DND-41 (cell line): ENCODE results near the gene CELF1.

Experiments
- ATAC-seq: fragments of 200-7000 bp; cut with Tn5 transposase; 3 replicates; pipeline ENCODE4 v1.9.1; 2021; ENCODE audit warnings: low read depth; ENCODE audit not compliant: insufficient read depth
- DNase-seq: peaks from one replicate; pipeline ENCODE4 v3.0.0-alpha.2; 2020
- H2AFZ ChIP-seq: 2 replicates; pipeline ENCODE4 v1.6.0; 2012; ENCODE audit warnings: low read depth, low read length
- H3K27ac ChIP-seq: 2 replicates; pipeline ENCODE4 v1.5.1; 2012; ENCODE audit warnings: low read length, inconsistent platforms
- H3K27me3 ChIP-seq: fragments of 200-600 bp; sonication (generic); 2 replicates; pipeline ENCODE4 v1.6.0; 2012; ENCODE audit warnings: low read length, mild to moderate bottlenecking, inconsistent platforms; ENCODE audit not compliant: insufficient read depth, poor library complexity
- H3K36me3 ChIP-seq: 2 replicates; pipeline ENCODE4 v1.5.1; 2012; ENCODE audit warnings: low read length, inconsistent platforms; ENCODE audit not compliant: insufficient read depth
- H3K4me1 ChIP-seq: 2 replicates; pipeline ENCODE4 v1.5.1; 2012; ENCODE audit warnings: mild to moderate bottlenecking, low read length; ENCODE audit not compliant: insufficient read depth
- H3K4me2 ChIP-seq: 2 replicates; pipeline ENCODE4 v1.6.0; 2012; ENCODE audit warnings: mild to moderate bottlenecking, moderate library complexity, low read length, inconsistent platforms; ENCODE audit not compliant: insufficient read depth
- H3K4me3 ChIP-seq, 2 experiments: fragments of 200-600 bp in 1 of 2; shearing (Covaris generic) in 1 of 2; 2 replicates each; pipeline ENCODE4 v1.5.1; 2012 to 2016; ENCODE audit warnings: inconsistent platforms in 2 of 2, low read length in 2 of 2, mild to moderate bottlenecking in 2 of 2, low read depth in 1 of 2, moderate library complexity in 1 of 2
- H3K79me2 ChIP-seq: 2 replicates; pipeline ENCODE4 v1.6.0; 2012; ENCODE audit warnings: low read length, inconsistent platforms; ENCODE audit not compliant: insufficient read depth
- H3K9ac ChIP-seq: 2 replicates; pipeline ENCODE4 v1.6.0; 2012; ENCODE audit warnings: low read depth, mild to moderate bottlenecking, inconsistent platforms, low read length, moderate library complexity
- H3K9me3 ChIP-seq: 2 replicates; pipeline ENCODE4 v1.5.1; 2012; ENCODE audit warnings: low read length, moderate library complexity, mild to moderate bottlenecking, inconsistent platforms; ENCODE audit not compliant: insufficient read depth, severe bottlenecking
- H4K20me1 ChIP-seq: 2 replicates; pipeline ENCODE4 v1.6.0; 2012; ENCODE audit warnings: low read length; ENCODE audit not compliant: insufficient read depth
- CTCF ChIP-seq: IDR thresholded peaks from 2 replicates; pipeline ENCODE4 v1.5.1; 2012; ENCODE audit warnings: borderline replicate concordance, low read length, moderate library complexity, mild to moderate bottlenecking; ENCODE audit not compliant: poor library complexity, severe bottlenecking; ENCODE audit errors: extremely low read depth
- EZH2 ChIP-seq: IDR thresholded peaks from 3 replicates; pipeline ENCODE4 v1.6.1; 2012; ENCODE audit warnings: borderline replicate concordance, low read depth, mild to moderate bottlenecking, moderate library complexity, low read length, inconsistent platforms; ENCODE audit not compliant: severe bottlenecking

The CELF1 gene

GRCh38 chr11:47592970-47593369 is 40.0 kb upstream of the CELF1 start:
- no peaks in the 10 kb centered on the region for H3K4me1 ChIP-seq
- no peak overlapping the region for H3K4me3 ChIP-seq
- no peak for DNase-seq
- H3K36me3 ChIP-seq, result no peaks in the 10 kb centered on the region
- H3K27me3 ChIP-seq, result no peaks in the 10 kb centered on the region
- no peak overlapping the region for H3K4me2 ChIP-seq
- H3K27ac ChIP-seq, result no peak overlapping the region
- H4K20me1 ChIP-seq, result no peaks in the 10 kb centered on the region
- no peak overlapping the region for H2AFZ ChIP-seq
- TF ChIP-seq CTCF, result no peak
- TF ChIP-seq EZH2, result no peak
- H3K9ac ChIP-seq, result no peak overlapping the region
- no peaks in the 10 kb centered on the region for H3K9me3 ChIP-seq
- no peak for ATAC-seq
- H3K79me2 ChIP-seq, result no peaks in the 10 kb centered on the region

- H3K4me3 ChIP-seq, result no peak overlapping the region
- H3K79me2 ChIP-seq, result no peaks in the 10 kb centered on the region
- no peak overlapping the region for H3K4me2 ChIP-seq
- H3K4me1 ChIP-seq, result no peaks in the 10 kb centered on the region
- ATAC-seq, result no peak
- H3K27me3 ChIP-seq, result no peaks in the 10 kb centered on the region
- no peak overlapping the region for H3K9ac ChIP-seq
- no peak for DNase-seq
- no peaks in the 10 kb centered on the region for H3K9me3 ChIP-seq
- no peak overlapping the region for H3K27ac ChIP-seq
- TF ChIP-seq EZH2, result no peak
- TF ChIP-seq CTCF, result no peak
- H4K20me1 ChIP-seq, result no peaks in the 10 kb centered on the region
- no peak overlapping the region for H2AFZ ChIP-seq
- no peaks in the 10 kb centered on the region for H3K36me3 ChIP-seq
Observed at GRCh38 chr11:47592251-47592650, 39.3 kb upstream of the CELF1 start.

- Histone ChIP-seq H3K36me3 (no peaks in the 10 kb centered on the region), H3K4me2 (no peak overlapping the region), H3K4me1 (no peaks in the 10 kb centered on the region), H3K79me2 (no peaks in the 10 kb centered on the region), H2AFZ (no peak overlapping the region), H3K27ac (no peak overlapping the region), H4K20me1 (no peaks in the 10 kb centered on the region), H3K4me3 (no peak overlapping the region), H3K27me3 (no peaks in the 10 kb centered on the region), H3K9me3 (no peaks in the 10 kb centered on the region), H3K9ac (no peak overlapping the region)
- no peak for TF ChIP-seq CTCF
- no peak for DNase-seq
- peak; percentile 39; the same call in 2 of the 3 replicates for ATAC-seq
Observed at GRCh38 chr11:47591764-47592163, 38.8 kb upstream of the CELF1 start.
